Measurements from ENCODE around the gene CPLX1. TPM values are rescaled to one million over a fixed set of nuclear protein-coding genes. Genes with fewer than 3 reads are reported as not detected.

The CPLX1 gene
- total RNA-seq, 2 experiments from 2014 or later = 2.5 to 3.0 TPM

DNA sequence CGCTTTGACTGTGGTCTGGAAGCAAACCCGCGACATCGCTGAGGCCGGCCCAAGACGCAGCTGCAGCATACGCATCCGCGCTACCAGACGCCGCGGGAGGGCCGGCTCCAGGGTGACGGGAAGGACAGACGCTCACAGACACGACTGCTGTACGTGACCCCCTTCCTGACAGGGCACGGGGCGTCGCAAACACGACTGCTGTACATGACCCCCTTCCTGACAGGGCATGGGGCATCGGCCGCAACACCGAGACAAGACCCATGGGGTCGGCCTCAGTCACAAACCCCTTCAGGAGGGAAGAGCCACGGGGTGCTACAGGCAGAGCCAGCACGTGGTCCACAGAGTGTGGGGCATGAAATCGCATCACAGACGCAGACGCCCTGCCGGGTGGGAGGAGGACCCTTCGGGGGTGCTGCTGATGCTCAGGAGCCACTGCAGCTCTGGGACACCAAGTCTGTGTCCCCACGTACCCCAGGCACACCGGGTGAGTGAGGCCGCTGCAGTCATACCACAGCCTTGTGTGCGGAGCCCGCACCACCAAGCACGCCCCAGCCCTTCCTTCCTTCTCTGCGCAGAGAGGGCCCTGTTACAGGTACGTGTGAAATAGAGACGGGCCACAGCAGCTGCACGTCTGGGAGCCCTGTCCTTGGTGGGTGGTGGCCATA, 38.7 kb upstream of the CPLX1 start:
- H3K9me3 Mint-ChIP-seq = peaks cover 4% of the 10 kb centered on the region
- ChIA-PET CTCF (no interaction called here), POLR2A (no interaction called here)
- H3K36me3 Mint-ChIP-seq (ENCODE audit: low read depth) = peaks cover 61% of the 10 kb centered on the region
- H3K4me3 Mint-ChIP-seq = no peak overlapping the region
- H3K4me1 Mint-ChIP-seq = no peaks in the 10 kb centered on the region
- H3K27ac Mint-ChIP-seq = no peak overlapping the region
- no peak for DNase-seq
- H3K27me3 Mint-ChIP-seq = no peaks in the 10 kb centered on the region

GRCh38 chr4:860561-860960, 34.6 kb upstream of the CPLX1 start:
- Mint-ChIP-seq H3K36me3 (ENCODE audit: low read depth) (peaks cover 79% of the 10 kb centered on the region), H3K27ac (no peak overlapping the region), H3K9me3 (peaks cover 16% of the 10 kb centered on the region), H3K4me3 (no peak overlapping the region), H3K4me1 (peaks cover 8% of the 10 kb centered on the region), H3K27me3 (no peaks in the 10 kb centered on the region)
- CTCF ChIA-PET = no interaction called here
- DNase-seq = no peak
- POLR2A ChIA-PET = no interaction called here

- no peak overlapping the region for H3K27ac Mint-ChIP-seq
- CTCF ChIA-PET = interaction anchor here (0.7 kb wide), 1 partner anchor 1271 kb away, joined by 3 read pairs; no protein-coding TSS in a partner anchor
- no peak for DNase-seq
- no peak overlapping the region for H3K4me3 Mint-ChIP-seq
- peaks cover 16% of the 10 kb centered on the region for H3K9me3 Mint-ChIP-seq
- POLR2A ChIA-PET = no interaction called here
- H3K4me1 Mint-ChIP-seq = peaks cover 8% of the 10 kb centered on the region
- no peaks in the 10 kb centered on the region for H3K27me3 Mint-ChIP-seq
- H3K36me3 Mint-ChIP-seq (ENCODE audit: low read depth) = peaks cover 82% of the 10 kb centered on the region
These were observed 33.6 kb upstream of the CPLX1 start for GRCh38 chr4:859496-859895.

DNA sequence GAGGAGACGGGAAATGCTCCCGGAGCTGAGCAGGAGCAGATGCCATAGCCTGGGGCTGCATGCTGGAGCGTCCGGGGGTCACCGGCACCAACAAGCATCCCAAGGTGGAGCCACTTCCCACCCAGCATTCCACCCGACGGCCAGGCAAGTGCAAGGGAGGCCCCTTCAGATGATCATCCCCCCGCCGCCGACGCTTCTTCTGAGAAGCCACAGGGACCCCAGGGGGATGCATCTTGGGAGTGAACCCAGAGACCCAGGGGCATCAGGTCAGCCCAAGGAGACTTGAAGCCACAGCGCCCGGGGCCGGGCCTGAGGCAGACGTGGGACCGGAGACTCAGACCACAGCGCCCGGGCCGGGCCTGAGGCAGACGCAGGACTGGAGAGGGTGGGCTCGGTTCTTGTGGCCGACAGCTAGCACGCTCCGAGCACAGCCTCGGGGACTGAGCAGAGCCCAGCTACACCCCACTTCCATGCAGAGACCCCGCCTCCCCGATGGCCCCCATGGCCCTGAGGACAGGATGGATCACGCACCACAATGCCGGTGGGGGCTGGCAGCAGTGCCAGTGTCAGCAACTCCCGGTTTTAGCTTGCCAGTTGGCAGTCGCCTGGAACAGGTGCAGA, 33.0 kb upstream of the CPLX1 start:
- ChIA-PET CTCF (no interaction called here), POLR2A (no interaction called here)
- Mint-ChIP-seq H3K4me1 (peaks cover 8% of the 10 kb centered on the region), H3K27ac (no peak overlapping the region), H3K27me3 (no peaks in the 10 kb centered on the region), H3K9me3 (peaks cover 16% of the 10 kb centered on the region), H3K4me3 (no peak overlapping the region), H3K36me3 (ENCODE audit: low read depth) (peaks cover 83% of the 10 kb centered on the region)
- no peak for DNase-seq

- Mint-ChIP-seq H3K36me3 (ENCODE audit: low read depth) (peaks cover 78% of the 10 kb centered on the region), H3K4me3 (no peak overlapping the region), H3K27me3 (no peaks in the 10 kb centered on the region), H3K9me3 (peaks cover 16% of the 10 kb centered on the region), H3K27ac (peak overlapping the region; percentile 30), H3K4me1 (peaks cover 8% of the 10 kb centered on the region)
- DNase-seq = no peak
- ChIA-PET POLR2A (no interaction called here), CTCF (no interaction called here)
These were observed 32.1 kb upstream of the CPLX1 start for GRCh38 chr4:858041-858481.

GRCh38 chr4:857461-857860, 31.5 kb upstream of the CPLX1 start:
- no peak for DNase-seq
- CTCF ChIA-PET = no interaction called here
- Mint-ChIP-seq H3K27ac (peak overlapping the region; percentile 30), H3K4me1 (peaks cover 8% of the 10 kb centered on the region), H3K36me3 (ENCODE audit: low read depth) (peaks cover 77% of the 10 kb centered on the region), H3K9me3 (peaks cover 16% of the 10 kb centered on the region), H3K4me3 (no peak overlapping the region), H3K27me3 (no peaks in the 10 kb centered on the region)
- POLR2A ChIA-PET = no interaction called here

- Mint-ChIP-seq H3K4me1 (peaks cover 8% of the 10 kb centered on the region), H3K27me3 (no peaks in the 10 kb centered on the region), H3K4me3 (no peak overlapping the region), H3K36me3 (ENCODE audit: low read depth) (peaks cover 71% of the 10 kb centered on the region), H3K27ac (peak overlapping the region; percentile 78), H3K9me3 (peaks cover 16% of the 10 kb centered on the region)
- no peak for DNase-seq
- CTCF ChIA-PET = no interaction called here
- POLR2A ChIA-PET = no interaction called here
These were observed 30.4 kb upstream of the CPLX1 start for GRCh38 chr4:856225-856901.

GRCh38 chr4:855880-856224, 29.9 kb upstream of the CPLX1 start:
- ChIA-PET POLR2A (no interaction called here), CTCF (no interaction called here)
- peaks cover 16% of the 10 kb centered on the region for H3K9me3 Mint-ChIP-seq
- H3K36me3 Mint-ChIP-seq (ENCODE audit: low read depth) = peaks cover 73% of the 10 kb centered on the region
- H3K27ac Mint-ChIP-seq = peak overlapping the region; percentile 78
- no peak overlapping the region for H3K4me3 Mint-ChIP-seq
- H3K27me3 Mint-ChIP-seq = no peaks in the 10 kb centered on the region
- DNase-seq = no peak
- H3K4me1 Mint-ChIP-seq = peaks cover 8% of the 10 kb centered on the region

GRCh38 chr4:854356-854755, 28.4 kb upstream of the CPLX1 start:
- POLR2A ChIA-PET = no interaction called here
- H3K4me3 Mint-ChIP-seq = no peak overlapping the region
- H3K9me3 Mint-ChIP-seq = peaks cover 16% of the 10 kb centered on the region
- H3K4me1 Mint-ChIP-seq = peaks cover 8% of the 10 kb centered on the region
- H3K36me3 Mint-ChIP-seq (ENCODE audit: low read depth) = peaks cover 67% of the 10 kb centered on the region
- no peaks in the 10 kb centered on the region for H3K27me3 Mint-ChIP-seq
- no peak overlapping the region for H3K27ac Mint-ChIP-seq
- no peak for DNase-seq
- CTCF ChIA-PET = no interaction called here

DNA sequence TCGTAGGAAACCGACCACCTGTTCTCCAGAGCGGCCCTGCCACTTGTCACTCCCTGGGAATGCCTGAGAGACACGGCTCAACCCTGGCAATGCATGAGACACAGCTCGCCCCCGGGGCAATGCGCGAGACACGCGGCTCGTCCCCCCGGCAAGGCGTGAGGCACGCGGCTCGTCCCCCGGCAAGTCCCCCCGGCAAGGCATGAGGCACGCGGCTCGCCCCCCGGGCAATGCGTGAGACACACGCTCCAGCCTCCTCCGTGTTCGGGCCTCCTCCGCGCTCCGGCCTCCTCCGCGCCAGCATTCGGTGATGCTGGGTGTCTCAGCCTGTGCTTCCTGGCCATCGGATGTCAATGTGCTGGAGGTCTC, 27.5 kb upstream of the CPLX1 start:
- Mint-ChIP-seq H3K27ac (no peak overlapping the region), H3K4me3 (no peak overlapping the region), H3K27me3 (no peaks in the 10 kb centered on the region), H3K4me1 (peaks cover 8% of the 10 kb centered on the region), H3K9me3 (peaks cover 16% of the 10 kb centered on the region), H3K36me3 (ENCODE audit: low read depth) (peaks cover 65% of the 10 kb centered on the region)
- DNase-seq = no peak
- ChIA-PET POLR2A (no interaction called here), CTCF (no interaction called here)

GRCh38 chr4:851701-852430, 25.9 kb upstream of the CPLX1 start:
- Mint-ChIP-seq H3K27me3 (no peaks in the 10 kb centered on the region), H3K4me3 (no peak overlapping the region), H3K27ac (no peak overlapping the region), H3K9me3 (peaks cover 8% of the 10 kb centered on the region), H3K36me3 (ENCODE audit: low read depth) (peaks cover 61% of the 10 kb centered on the region), H3K4me1 (peaks cover 4% of the 10 kb centered on the region)
- DNase-seq = no peak
- ChIA-PET CTCF (no interaction called here), POLR2A (no interaction called here)

DNA sequence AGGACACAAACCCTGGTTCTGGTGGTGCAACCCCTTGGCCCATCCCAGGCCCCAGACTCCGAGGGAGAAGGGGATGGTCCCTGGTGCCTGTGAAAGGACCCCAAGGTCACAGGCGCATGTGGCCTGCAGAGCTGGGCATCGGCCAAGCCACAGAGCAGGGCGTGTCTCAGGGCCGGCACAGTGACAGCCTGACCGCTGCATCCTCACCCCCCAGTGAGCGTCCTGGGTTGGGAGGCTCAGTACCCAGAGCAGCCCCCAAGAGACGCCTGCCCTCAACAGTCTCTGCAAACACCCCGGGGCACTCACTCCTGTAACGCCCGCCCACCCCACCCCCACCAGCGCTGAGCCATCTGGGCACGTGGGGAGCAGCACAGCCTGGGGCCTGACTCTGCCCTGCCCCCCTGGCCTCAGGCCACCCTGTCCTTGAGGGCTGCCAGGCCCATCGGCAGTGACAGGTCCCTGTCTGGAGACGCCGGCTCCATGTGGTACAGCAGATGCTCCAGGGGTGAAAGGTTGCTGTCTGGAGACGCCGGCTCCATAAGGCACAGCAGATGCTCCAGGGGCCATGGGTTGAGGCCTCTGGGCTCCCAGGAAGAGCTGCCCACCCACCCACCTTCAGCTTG, 24.5 kb upstream of the CPLX1 start:
- Mint-ChIP-seq H3K9me3 (peaks cover 7% of the 10 kb centered on the region), H3K27ac (no peak overlapping the region), H3K36me3 (ENCODE audit: low read depth) (peaks cover 55% of the 10 kb centered on the region), H3K4me1 (no peaks in the 10 kb centered on the region), H3K27me3 (no peaks in the 10 kb centered on the region), H3K4me3 (no peak overlapping the region)
- POLR2A ChIA-PET = no interaction called here
- CTCF ChIA-PET = no interaction called here
- no peak for DNase-seq

GRCh38 chr4:849478-850175, 23.7 kb upstream of the CPLX1 start:
- Mint-ChIP-seq H3K9me3 (peaks cover 7% of the 10 kb centered on the region), H3K36me3 (ENCODE audit: low read depth) (peaks cover 50% of the 10 kb centered on the region)
- no peak for DNase-seq

More at GRCh38 chr4:849478-850175, 23.7 kb upstream of the CPLX1 start:
- Mint-ChIP-seq H3K27me3 (no peaks in the 10 kb centered on the region), H3K4me1 (no peaks in the 10 kb centered on the region), H3K4me3 (no peak overlapping the region), H3K27ac (no peak overlapping the region)
- ChIA-PET POLR2A (no interaction called here), CTCF (no interaction called here)
